Endometrial microvascular endothelial cells (primary cell): ENCODE results near the gene GRM2. TPM values are rescaled to one million over a fixed set of nuclear protein-coding genes. Genes with fewer than 3 reads are reported as not detected.

Experiments
- in situ Hi-C: cut with HindIII; loops from 2 replicates; pipeline ENCODE4 v1.10.0; 2017; ENCODE audit warnings: low sequenced_read_pairs, low pct_unique_long_range_greater_than_20kb; ENCODE audit errors: inconsistent ontology term
- total RNA-seq: library from RNA; depleted of rRNA; stranded (reverse); fragments of >200 nt; gene quantifications from one replicate; pipeline ENCODE4 v1.2.3, GENCODE V29; 2015; ENCODE audit errors: inconsistent ontology term

The GRM2 gene
- 0.93 TPM for total RNA-seq

GRCh38 chr3:51706788-51707731 lies at the start of gene GRM2:
TSS of gene GRM2 (plus strand) at chr3:51707068. CDS start at chr3:51708984, 1,916 bp downstream.
- in situ Hi-C loops = no loop called here

GRCh38 chr3:51657234-51657633 lies 49.6 kb upstream of the GRM2 start:
- in situ Hi-C loops = no loop called here

GRCh38 chr3:51659942-51660341 lies 46.9 kb upstream of the GRM2 start:
- in situ Hi-C loops = no loop called here

GRCh38 chr3:51662456-51662855 lies 44.4 kb upstream of the GRM2 start:
- in situ Hi-C loops = no loop called here

GRCh38 chr3:51668756-51669155 lies 38.1 kb upstream of the GRM2 start:
- in situ Hi-C loops = no loop called here

- in situ Hi-C loops = no loop called here
These were observed 37.4 kb upstream of the GRM2 start for GRCh38 chr3:51669241-51670052.

- in situ Hi-C loops = no loop called here
These were observed 36.6 kb upstream of the GRM2 start for GRCh38 chr3:51670053-51670822.

GRCh38 chr3:51670823-51671733 lies 35.8 kb upstream of the GRM2 start, which contains the start of gene TEX264:
TSS of gene TEX264 (plus strand) at chr3:51671252. CDS start at chr3:51674305, 3,053 bp downstream.
- in situ Hi-C loops = no loop called here

GRCh38 chr3:51671734-51672475 lies 35.0 kb upstream of the GRM2 start:
- in situ Hi-C loops = no loop called here

GRCh38 chr3:51673181-51673801 lies 33.6 kb upstream of the GRM2 start:
- in situ Hi-C loops = no loop called here

GRCh38 chr3:51673802-51674654 lies 32.8 kb upstream of the GRM2 start:
- in situ Hi-C loops = no loop called here

- in situ Hi-C loops = no loop called here
These were observed 31.7 kb upstream of the GRM2 start for GRCh38 chr3:51675201-51675611.

- in situ Hi-C loops = no loop called here
These were observed 30.7 kb upstream of the GRM2 start for GRCh38 chr3:51676102-51676640.

GRCh38 chr3:51677358-51677757 lies 29.5 kb upstream of the GRM2 start:
- in situ Hi-C loops = no loop called here

GRCh38 chr3:51678186-51678585 lies 28.7 kb upstream of the GRM2 start:
- in situ Hi-C loops = no loop called here

GRCh38 chr3:51678641-51679040 lies 28.2 kb upstream of the GRM2 start:
- in situ Hi-C loops = no loop called here
